ENCODE data around the gene RDH5. TPM values are rescaled to one million over a fixed set of nuclear protein-coding genes. Genes with fewer than 3 reads are reported as not detected.

Gene RDH5
- polyA plus RNA-seq, 1 experiment: 5.2 TPM

DNA sequence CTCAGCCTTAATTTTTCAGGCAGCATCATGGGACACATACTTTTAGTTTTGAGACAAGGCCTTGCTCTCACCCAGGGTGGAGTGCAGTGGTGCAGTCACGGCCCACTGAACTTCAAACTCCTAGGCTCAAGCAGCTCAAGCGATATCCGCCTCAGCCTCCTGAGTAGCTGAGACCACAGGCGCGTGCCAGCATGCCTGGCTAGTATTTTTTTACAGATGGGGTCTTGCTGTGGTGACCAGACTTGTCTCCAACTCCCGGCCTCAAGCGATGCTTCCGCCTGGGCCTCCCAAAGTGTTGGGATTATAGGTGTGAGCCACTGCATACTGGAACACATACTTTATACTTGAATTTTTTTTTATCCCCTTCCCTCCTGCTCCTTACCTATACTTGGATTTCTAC lies 2.8 kb downstream of the RDH5 start:
- TF ChIP-seq, protein P1, sequence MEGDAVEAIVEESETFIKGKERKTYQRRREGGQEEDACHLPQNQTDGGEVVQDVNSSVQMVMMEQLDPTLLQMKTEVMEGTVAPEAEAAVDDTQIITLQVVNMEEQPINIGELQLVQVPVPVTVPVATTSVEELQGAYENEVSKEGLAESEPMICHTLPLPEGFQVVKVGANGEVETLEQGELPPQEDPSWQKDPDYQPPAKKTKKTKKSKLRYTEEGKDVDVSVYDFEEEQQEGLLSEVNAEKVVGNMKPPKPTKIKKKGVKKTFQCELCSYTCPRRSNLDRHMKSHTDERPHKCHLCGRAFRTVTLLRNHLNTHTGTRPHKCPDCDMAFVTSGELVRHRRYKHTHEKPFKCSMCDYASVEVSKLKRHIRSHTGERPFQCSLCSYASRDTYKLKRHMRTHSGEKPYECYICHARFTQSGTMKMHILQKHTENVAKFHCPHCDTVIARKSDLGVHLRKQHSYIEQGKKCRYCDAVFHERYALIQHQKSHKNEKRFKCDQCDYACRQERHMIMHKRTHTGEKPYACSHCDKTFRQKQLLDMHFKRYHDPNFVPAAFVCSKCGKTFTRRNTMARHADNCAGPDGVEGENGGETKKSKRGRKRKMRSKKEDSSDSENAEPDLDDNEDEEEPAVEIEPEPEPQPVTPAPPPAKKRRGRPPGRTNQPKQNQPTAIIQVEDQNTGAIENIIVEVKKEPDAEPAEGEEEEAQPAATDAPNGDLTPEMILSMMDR (IDR thresholded peaks at IDR 0.05; ENCODE audit: low read depth, low read length): no peak
- CTCF ChIA-PET: no interaction called here
- DNase-seq (ENCODE audit: low read depth, low spot score): no peak
- Histone ChIP-seq H3K27ac (ENCODE audit: low read depth, low read length) (no peak overlapping the region), H3K27me3 (ENCODE audit: control insufficient read depth, insufficient read depth, low read length) (no peaks in the 10 kb centered on the region), H3K4me3 (ENCODE audit: low read depth, low read length) (no peak overlapping the region), H3K9me3 (ENCODE audit: control insufficient read depth, insufficient read depth, low read length) (no peaks in the 10 kb centered on the region; the same call in 1 of the 2 replicates)
- POLR2A ChIA-PET: interaction anchor here (0.7 kb wide), 1 partner anchor 129 kb away, joined by 3 read pairs; no protein-coding TSS in a partner anchor

DNA sequence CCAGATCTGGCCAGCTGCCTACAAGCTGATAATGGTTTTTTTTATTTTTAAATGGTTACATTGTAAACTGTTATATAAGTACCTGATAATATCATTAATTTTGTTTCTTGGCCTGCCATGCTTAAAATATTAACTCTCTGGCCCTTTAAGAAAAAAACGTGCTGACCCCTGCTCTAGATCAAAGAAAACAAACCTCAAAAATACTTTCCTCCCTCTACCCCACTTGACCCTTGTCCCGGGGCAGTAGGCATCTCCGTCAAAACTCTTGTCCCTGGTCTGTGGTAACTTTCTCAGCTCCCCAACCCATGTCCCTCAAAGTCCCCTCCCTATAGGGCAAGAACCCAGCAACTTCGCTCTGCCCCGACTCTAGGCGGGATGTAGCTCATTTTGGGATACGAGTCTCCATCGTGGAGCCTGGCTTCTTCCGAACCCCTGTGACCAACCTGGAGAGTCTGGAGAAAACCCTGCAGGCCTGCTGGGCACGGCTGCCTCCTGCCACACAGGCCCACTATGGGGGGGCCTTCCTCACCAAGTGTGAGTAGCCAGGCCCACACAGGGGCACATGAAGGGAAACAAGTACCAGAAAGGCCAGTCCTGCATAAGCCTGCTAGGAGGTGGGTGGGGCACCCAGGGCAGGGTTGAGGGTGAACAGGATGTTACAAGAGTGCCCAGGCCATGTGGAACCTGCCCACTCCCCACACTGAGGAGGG lies 3.5 kb downstream of the RDH5 start:
- Histone ChIP-seq H3K27me3 (ENCODE audit: control insufficient read depth, insufficient read depth, low read length) (no peaks in the 10 kb centered on the region), H3K27ac (ENCODE audit: low read depth, low read length) (peak overlapping the region; percentile 57), H3K9me3 (ENCODE audit: control insufficient read depth, insufficient read depth, low read length) (no peaks in the 10 kb centered on the region; the same call in 1 of the 2 replicates), H3K4me3 (ENCODE audit: low read depth, low read length) (no peak overlapping the region)
- ChIA-PET CTCF (no interaction called here), POLR2A (interaction anchor here (1.4 kb wide), 1 partner anchor 15 kb away, joined by 3 read pairs; no protein-coding TSS in a partner anchor)
- TF ChIP-seq, protein P1 (IDR thresholded peaks at IDR 0.05; ENCODE audit: low read depth, low read length): no peak
- DNase-seq (ENCODE audit: low read depth, low spot score): no peak

DNA sequence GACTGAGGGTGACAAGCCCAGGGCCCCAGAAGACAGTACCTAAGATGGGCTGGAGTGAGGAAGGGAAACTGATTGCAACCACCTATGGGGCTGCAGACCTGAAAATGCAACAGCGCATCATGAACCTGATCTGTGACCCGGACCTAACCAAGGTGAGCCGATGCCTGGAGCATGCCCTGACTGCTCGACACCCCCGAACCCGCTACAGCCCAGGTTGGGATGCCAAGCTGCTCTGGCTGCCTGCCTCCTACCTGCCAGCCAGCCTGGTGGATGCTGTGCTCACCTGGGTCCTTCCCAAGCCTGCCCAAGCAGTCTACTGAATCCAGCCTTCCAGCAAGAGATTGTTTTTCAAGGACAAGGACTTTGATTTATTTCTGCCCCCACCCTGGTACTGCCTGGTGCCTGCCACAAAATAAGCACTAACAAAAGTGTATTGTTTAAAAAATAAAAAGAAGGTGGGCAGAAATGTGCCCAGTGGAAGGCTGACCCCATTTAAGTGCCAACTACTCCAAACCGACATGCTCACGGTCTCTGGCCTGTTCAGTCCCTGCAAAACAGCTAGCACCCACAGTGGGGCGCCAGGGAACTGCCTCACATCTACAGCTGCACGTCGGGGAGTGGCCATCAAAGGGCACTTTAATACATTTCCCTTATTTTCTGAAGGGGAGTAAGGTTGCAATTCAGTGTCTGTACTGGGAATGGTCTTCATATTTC lies 4.2 kb downstream of the RDH5 start:
- DNase-seq (ENCODE audit: low read depth, low spot score): no peak

DNA sequence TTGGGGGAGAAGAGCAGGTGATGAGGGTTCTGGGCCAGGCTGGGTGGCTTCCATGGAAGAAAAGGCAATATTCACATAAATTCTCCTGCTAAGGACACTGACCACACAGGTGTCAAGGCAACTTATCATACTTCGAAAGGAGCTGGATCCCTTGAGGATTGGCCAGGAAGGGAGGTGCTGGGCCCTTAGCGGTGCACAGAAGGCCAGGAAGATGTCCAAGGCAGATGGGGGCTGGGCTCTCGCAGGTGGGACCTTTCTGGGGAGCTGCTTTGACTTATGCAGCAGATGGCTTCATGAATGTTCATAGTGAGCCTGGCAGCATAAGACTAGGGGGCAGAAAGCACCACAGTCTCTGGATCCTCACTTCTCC lies 4.7 kb downstream of the RDH5 start:
- POLR2A ChIA-PET: interaction anchor here (1.4 kb wide), 1 partner anchor 14 kb away, joined by 3 read pairs; no protein-coding TSS in a partner anchor
- TF ChIP-seq, protein P1 (IDR thresholded peaks at IDR 0.05; ENCODE audit: low read depth, low read length): no peak
- Histone ChIP-seq H3K27me3 (ENCODE audit: control insufficient read depth, insufficient read depth, low read length) (no peaks in the 10 kb centered on the region), H3K9me3 (ENCODE audit: control insufficient read depth, insufficient read depth, low read length) (no peaks in the 10 kb centered on the region; the same call in 1 of the 2 replicates), H3K27ac (ENCODE audit: low read depth, low read length) (no peak overlapping the region), H3K4me3 (ENCODE audit: low read depth, low read length) (peak overlapping the region; percentile 4; the same call in 1 of the 2 replicates)
- no peak for DNase-seq (ENCODE audit: low read depth, low spot score)
- CTCF ChIA-PET: interaction anchor here (0.8 to 2.1 kb wide), 5 partner anchors 9 to 78 kb away, joined by 3 to 17 read pairs (median 3); partner anchors contain the start of gene BLOC1S1

More for the DNA sequence above, 4.2 kb downstream of the RDH5 start:
- Histone ChIP-seq H3K4me3 (ENCODE audit: low read depth, low read length) (no peak overlapping the region), H3K27ac (ENCODE audit: low read depth, low read length) (peak overlapping the region; percentile 57), H3K27me3 (ENCODE audit: control insufficient read depth, insufficient read depth, low read length) (no peaks in the 10 kb centered on the region), H3K9me3 (ENCODE audit: control insufficient read depth, insufficient read depth, low read length) (no peaks in the 10 kb centered on the region; the same call in 1 of the 2 replicates)
- ChIA-PET CTCF (interaction anchor here (0.8 to 2.1 kb wide), 5 partner anchors 9 to 78 kb away, joined by 3 to 17 read pairs (median 3); partner anchors contain the start of gene BLOC1S1), POLR2A (interaction anchor here (1.4 kb wide), 1 partner anchor 14 kb away, joined by 3 read pairs; no protein-coding TSS in a partner anchor)
- TF ChIP-seq, protein P1 (IDR thresholded peaks at IDR 0.05; ENCODE audit: low read depth, low read length): peak; percentile 68
